ENCODE data around the gene TADA3.

DNA sequence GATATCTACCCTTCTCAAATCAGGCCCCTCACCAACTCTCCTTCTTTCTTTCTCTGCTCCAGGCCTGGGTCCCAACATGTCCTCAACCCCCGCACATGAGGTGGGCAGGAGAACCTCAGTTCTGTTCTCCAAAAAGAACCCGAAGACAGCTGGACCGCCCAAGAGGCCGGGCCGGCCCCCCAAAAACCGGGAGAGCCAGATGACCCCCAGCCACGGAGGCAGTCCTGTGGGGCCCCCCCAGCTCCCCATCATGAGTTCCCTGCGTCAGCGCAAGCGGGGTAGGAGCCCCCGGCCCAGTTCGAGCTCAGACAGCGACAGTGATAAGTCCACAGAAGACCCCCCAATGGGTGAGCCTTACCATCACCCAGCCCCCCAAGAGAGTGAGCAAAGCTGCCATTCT lies 48.1 kb downstream of the TADA3 start:
- TF ChIP-seq SUZ12 (IDR thresholded peaks at IDR 0.05; ENCODE audit: extremely low read depth, insufficient read depth, insufficient read length): no peak
- TF ChIP-seq YY1 (IDR thresholded peaks at IDR 0.05; ENCODE audit: insufficient read depth, insufficient read length): no peak
